ENCODE measurements around the gene GSG1L.

Gene GSG1L

GRCh38 chr16:28089205-28089991, 25.9 kb upstream of the GSG1L start:
- no peak overlapping the region for H3K9ac ChIP-seq (ENCODE audit: low read length)
- H3K27me3 ChIP-seq (ENCODE audit: low read length) = no peaks in the 10 kb centered on the region
- TF ChIP-seq EZH2phosphoT487 (conservative IDR thresholded peaks at IDR 0.05; ENCODE audit: low read length) (no peak), CTCF (IDR thresholded peaks at IDR 0.05; ENCODE audit: insufficient read depth, low read length, poor library complexity, severe bottlenecking) (no peak)
- no peak overlapping the region for H3K27ac ChIP-seq (ENCODE audit: low read depth, low read length)
- H3K79me2 ChIP-seq (ENCODE audit: insufficient read depth, low read length) = no peaks in the 10 kb centered on the region
- H3K36me3 ChIP-seq (ENCODE audit: low read length) = no peaks in the 10 kb centered on the region
- H3K4me3 ChIP-seq (ENCODE audit: insufficient read depth, low read length, poor library complexity, severe bottlenecking) = no peak overlapping the region
- H3K9me3 ChIP-seq (ENCODE audit: insufficient read depth, low read length) = no peaks in the 10 kb centered on the region
- 0 out of 2 replicates have a peak, but pooled peaks cover 3% of the 10 kb centered on the region for H3F3A ChIP-seq (ENCODE audit: insufficient read depth)
- H3K4me2 ChIP-seq (ENCODE audit: low read depth, low read length, poor library complexity, severe bottlenecking) = no peak overlapping the region
- H3K9me2 ChIP-seq (replicated peaks; ENCODE audit: insufficient read depth, low read length) = no peaks in the 10 kb centered on the region
- H4K20me1 ChIP-seq (ENCODE audit: low read depth, low read length) = no peaks in the 10 kb centered on the region
- no peak overlapping the region for H2AFZ ChIP-seq (ENCODE audit: low read depth, low read length, severe bottlenecking)

- Histone ChIP-seq H3K4me3 (ENCODE audit: insufficient read depth, low read length, poor library complexity, severe bottlenecking) (no peak overlapping the region), H3K79me2 (ENCODE audit: insufficient read depth, low read length) (no peaks in the 10 kb centered on the region), H3K36me3 (ENCODE audit: low read length) (no peaks in the 10 kb centered on the region), H3K9me3 (ENCODE audit: insufficient read depth, low read length) (no peaks in the 10 kb centered on the region), H3K9me2 (replicated peaks; ENCODE audit: insufficient read depth, low read length) (no peaks in the 10 kb centered on the region), H3F3A (ENCODE audit: insufficient read depth) (0 out of 2 replicates have a peak, but pooled peaks cover 3% of the 10 kb centered on the region), H3K4me2 (ENCODE audit: low read depth, low read length, poor library complexity, severe bottlenecking) (no peak overlapping the region), H2AFZ (ENCODE audit: low read depth, low read length, severe bottlenecking) (no peak overlapping the region), H3K9ac (ENCODE audit: low read length) (no peak overlapping the region), H3K27me3 (ENCODE audit: low read length) (no peaks in the 10 kb centered on the region), H4K20me1 (ENCODE audit: low read depth, low read length) (no peaks in the 10 kb centered on the region), H3K27ac (ENCODE audit: low read depth, low read length) (no peak overlapping the region)
- TF ChIP-seq EZH2phosphoT487 (conservative IDR thresholded peaks at IDR 0.05; ENCODE audit: low read length) = no peak
- TF ChIP-seq CTCF (IDR thresholded peaks at IDR 0.05; ENCODE audit: insufficient read depth, low read length, poor library complexity, severe bottlenecking) = no peak
Observed at GRCh38 chr16:28087675-28088300, 24.3 kb upstream of the GSG1L start.

DNA sequence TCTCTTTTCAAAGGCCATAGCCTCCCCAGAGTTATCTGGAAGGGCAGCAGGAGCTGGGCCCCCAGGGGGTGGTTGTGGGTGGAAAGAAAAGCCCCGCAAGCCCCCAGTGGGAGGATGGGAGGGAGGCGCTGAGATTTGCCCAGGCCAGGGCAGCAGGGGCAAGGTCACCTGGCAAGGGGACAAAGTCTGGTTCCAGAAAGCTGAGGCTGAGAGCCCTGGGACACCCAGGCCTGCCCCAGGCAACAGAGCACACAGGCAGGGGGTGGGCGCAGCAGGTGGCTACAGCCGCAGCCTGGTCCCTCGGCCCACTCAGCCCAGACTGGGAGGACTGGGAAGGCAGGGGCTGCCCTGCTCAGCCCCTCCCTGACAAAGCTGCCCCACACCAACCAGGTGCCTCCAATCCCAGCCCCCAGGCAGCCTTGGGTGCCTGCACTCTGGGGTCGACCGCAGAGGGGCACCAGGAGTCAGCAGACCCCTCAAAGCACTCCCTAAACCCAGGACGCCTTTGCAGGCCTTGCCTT, 23.7 kb upstream of the GSG1L start:
- Histone ChIP-seq H4K20me1 (ENCODE audit: low read depth, low read length) (no peaks in the 10 kb centered on the region), H3K9me3 (ENCODE audit: insufficient read depth, low read length) (no peaks in the 10 kb centered on the region), H3K4me3 (ENCODE audit: insufficient read depth, low read length, poor library complexity, severe bottlenecking) (no peak overlapping the region), H3F3A (ENCODE audit: insufficient read depth) (0 out of 2 replicates have a peak, but pooled peaks cover 3% of the 10 kb centered on the region), H3K9me2 (replicated peaks; ENCODE audit: insufficient read depth, low read length) (no peaks in the 10 kb centered on the region), H3K79me2 (ENCODE audit: insufficient read depth, low read length) (no peaks in the 10 kb centered on the region), H3K36me3 (ENCODE audit: low read length) (no peaks in the 10 kb centered on the region), H3K27me3 (ENCODE audit: low read length) (no peaks in the 10 kb centered on the region), H3K4me2 (ENCODE audit: low read depth, low read length, poor library complexity, severe bottlenecking) (no peak overlapping the region), H3K9ac (ENCODE audit: low read length) (no peak overlapping the region), H3K27ac (ENCODE audit: low read depth, low read length) (no peak overlapping the region), H2AFZ (ENCODE audit: low read depth, low read length, severe bottlenecking) (no peak overlapping the region)
- TF ChIP-seq CTCF (IDR thresholded peaks at IDR 0.05; ENCODE audit: insufficient read depth, low read length, poor library complexity, severe bottlenecking) = no peak
- TF ChIP-seq EZH2phosphoT487 (conservative IDR thresholded peaks at IDR 0.05; ENCODE audit: low read length) = no peak
